HepG2 (cell line): ENCODE measurements around the gene GEMIN2. TPM values are rescaled to one million over a fixed set of nuclear protein-coding genes. Genes with fewer than 3 reads are reported as not detected.
A peak's percentile ranks its signal among the peaks of the same experiment; 100 is the strongest.

Experiments used
- ADNP ChIP-seq: sonication (generic); formaldehyde crosslinking; IDR thresholded peaks from 2 replicates; pipeline ENCODE4 v1.4.0; 2020; ENCODE audit warnings: missing genetic modification reagents
- ARID4A ChIP-seq: sonication (generic); formaldehyde crosslinking; IDR thresholded peaks from 2 replicates; pipeline ENCODE4 v1.5.0; 2020; ENCODE audit warnings: mild to moderate bottlenecking, missing genetic modification reagents, borderline replicate concordance
- ETV6 ChIP-seq: sonication (generic); formaldehyde crosslinking; conservative IDR thresholded peaks from 2 replicates; pipeline ENCODE4 v1.4.0; 2020; ENCODE audit warnings: missing genetic modification reagents
- FOXO1 ChIP-seq: sonication (generic); formaldehyde crosslinking; IDR thresholded peaks from 2 replicates; pipeline ENCODE4 v1.4.0; 2020; ENCODE audit warnings: missing genetic modification reagents
- GZF1 ChIP-seq: sonication (generic); formaldehyde crosslinking; IDR thresholded peaks from 2 replicates; pipeline ENCODE4 v1.5.1; 2020; ENCODE audit warnings: mild to moderate bottlenecking, missing genetic modification reagents
- HDAC6 ChIP-seq: fragments of 200-600 bp; sonication (generic); IDR thresholded peaks from 2 replicates; pipeline ENCODE4 v1.7.0; 2017; ENCODE audit warnings: mild to moderate bottlenecking, antibody characterized with exemption, low read length, low read depth
- KDM3A ChIP-seq: IDR thresholded peaks from 2 replicates; pipeline ENCODE4 v1.6.1; 2018; ENCODE audit warnings: low read depth, missing compliant biosample characterization
- KLF16 ChIP-seq, 2 experiments: sonication (generic) in 1 of 2; formaldehyde crosslinking in 1 of 2; IDR thresholded peaks; 2 replicates each; pipeline versions ENCODE4 v1.6.1 to v1.8.0; 2016 to 2023; ENCODE audit warnings: missing genetic modification reagents in 2 of 2, missing compliant biosample characterization in 1 of 2
- MTA3 ChIP-seq: sonication (generic); formaldehyde crosslinking; IDR thresholded peaks from 2 replicates; pipeline ENCODE4 v1.4.0; 2020; ENCODE audit warnings: missing genetic modification reagents
- PBX3 ChIP-seq: sonication (generic); formaldehyde crosslinking; IDR thresholded peaks from 2 replicates; pipeline ENCODE4 v1.8.1; 2023; ENCODE audit warnings: missing genetic modification reagents, inconsistent platforms, borderline replicate concordance
- REL ChIP-seq: sonication (generic); formaldehyde crosslinking; conservative IDR thresholded peaks from 2 replicates; pipeline ENCODE4 v1.8.0; 2022; ENCODE audit warnings: mild to moderate bottlenecking, missing genetic modification reagents, moderate library complexity
- SP2 ChIP-seq: sonication (generic); formaldehyde crosslinking; IDR thresholded peaks from 2 replicates; pipeline ENCODE4 v1.5.1; 2020; ENCODE audit warnings: mild to moderate bottlenecking, missing genetic modification reagents
- ZBTB4 ChIP-seq: sonication (generic); formaldehyde crosslinking; IDR thresholded peaks from 2 replicates; pipeline ENCODE4 v1.4.0; 2020; ENCODE audit warnings: missing genetic modification reagents, mild to moderate bottlenecking, borderline replicate concordance
- ZBTB42 ChIP-seq: sonication (generic); formaldehyde crosslinking; IDR thresholded peaks from 2 replicates; pipeline ENCODE4 v1.5.0; 2020; ENCODE audit warnings: mild to moderate bottlenecking, missing genetic modification reagents
- ZNF263 ChIP-seq: sonication (generic); formaldehyde crosslinking; IDR thresholded peaks from 2 replicates; pipeline ENCODE4 v1.4.0; 2020; ENCODE audit warnings: missing genetic modification reagents
- ZNF331 ChIP-seq: sonication (generic); formaldehyde crosslinking; IDR thresholded peaks from 2 replicates; pipeline ENCODE4 v1.4.0; 2020; ENCODE audit warnings: missing genetic modification reagents
- ZNF576 ChIP-seq: sonication (generic); formaldehyde crosslinking; IDR thresholded peaks from 2 replicates; pipeline ENCODE4 v1.4.0; 2020; ENCODE audit warnings: mild to moderate bottlenecking, missing genetic modification reagents
- ZNF589 ChIP-seq: sonication (generic); formaldehyde crosslinking; conservative IDR thresholded peaks from 2 replicates; pipeline ENCODE4 v1.8.0; 2022; ENCODE audit warnings: mild to moderate bottlenecking, moderate library complexity, missing genetic modification reagents
- ZNF629 ChIP-seq: sonication (generic); formaldehyde crosslinking; conservative IDR thresholded peaks from 2 replicates; pipeline ENCODE4 v1.5.0; 2020; ENCODE audit warnings: missing genetic modification reagents
- ZSCAN29 ChIP-seq: sonication (generic); formaldehyde crosslinking; conservative IDR thresholded peaks from 2 replicates; pipeline ENCODE4 v1.4.0; 2020; ENCODE audit warnings: mild to moderate bottlenecking, missing genetic modification reagents
- polyA plus RNA-seq, 8 experiments: library from polyadenylated mRNA; depleted of rRNA in 3 of 8; stranded (reverse) in 7 of 8; unstranded in 1 of 8; fragments of >200 nt; fragmentation: Illumina TruSeq in 4 of 8; extraction: Trizol in 4 of 8; gene quantifications; 2 replicates each; pipeline versions ENCODE4 v1.2.1 to v1.2.3, GENCODE V29; 2011 to 2016; ENCODE audit warnings: low read depth in 4 of 8, missing spikeins in 1 of 8, mixed read lengths in 1 of 8; ENCODE audit not compliant: insufficient read depth in 1 of 8
- total RNA-seq, 5 experiments: library from RNA; depleted of rRNA; stranded (reverse); fragments of >200 nt; fragmentation: Illumina TruSeq; extraction: Trizol; gene quantifications; 2 replicates each; pipeline ENCODE4 v1.2.3, GENCODE V29; 2016; ENCODE audit warnings: low read depth in 1 of 5

GEMIN2 gene
- total and polyA plus RNA-seq, 2 of the 13 experiments (the other 11 are each of a cell fraction or from before 2014, with no cell fraction given) = 54.8 to 110 TPM

GRCh38 chr14:39174560-39175444 is 60.7 kb downstream of the GEMIN2 start, which contains the start of gene PNN (continued):
- peak; percentile 90; the same call in 1 of the 2 replicates for TF ChIP-seq MTA3 (CRISPR knock-in tag)
- peak; percentile 91; the same call in 1 of the 2 replicates for TF ChIP-seq ETV6 (CRISPR knock-in tag)
- peak; percentile 86; the same call in 1 of the 2 replicates for TF ChIP-seq HDAC6
- TF ChIP-seq KDM3A = peak; percentile 87; the same call in 1 of the 2 replicates
- peak; percentile 79 for TF ChIP-seq ZNF263 (CRISPR knock-in tag)
- no peak for TF ChIP-seq REL (CRISPR knock-in tag)
- peak; percentile 97 for TF ChIP-seq ZNF576 (CRISPR knock-in tag)
- peak; percentile 80 for TF ChIP-seq ZSCAN29 (CRISPR knock-in tag)
- peak; percentile 98 for TF ChIP-seq ARID4A (CRISPR knock-in tag)
- no peak; the same call in 1 of the 2 replicates for TF ChIP-seq ZBTB42 (CRISPR knock-in tag)
- peak; percentile 2; the same call in 1 of the 2 replicates for TF ChIP-seq ZNF629 (CRISPR knock-in tag)
- TF ChIP-seq ADNP (CRISPR knock-in tag) = no peak
- no peak; the same call in 1 of the 2 replicates for TF ChIP-seq ZBTB4 (CRISPR knock-in tag)
- TF ChIP-seq ZNF589 (CRISPR knock-in tag) = no peak
- TF ChIP-seq SP2 (CRISPR knock-in tag) = peak; percentile 98
- peak in 1 of 2 experiments; percentile 97; a peak in 2 of 4 replicates for TF ChIP-seq KLF16 (CRISPR knock-in tag; IDR thresholded peaks at IDR 0.05)
- TF ChIP-seq FOXO1 (CRISPR knock-in tag) = peak; percentile 78
- peak; percentile 92; the same call in 1 of the 2 replicates for TF ChIP-seq PBX3
- peak; percentile 93 for TF ChIP-seq GZF1 (CRISPR knock-in tag)
- peak; percentile 70; the same call in 1 of the 2 replicates for TF ChIP-seq ZNF331 (CRISPR knock-in tag)
